SHP77 (cell line): Measurements from ENCODE around the gene FAM217A.
"Not testable (repeated sequence)": the region's sequence is repeated elsewhere in the genome, so short reads cannot be mapped to it uniquely, and the experiment has no call there.

ENCODE experiments used
- DNase-seq, 2 experiments: peaks; one replicate each; lab custom pipeline; 2025; lab: John Stamatoyannopoulos, UW

The FAM217A gene, protein sequence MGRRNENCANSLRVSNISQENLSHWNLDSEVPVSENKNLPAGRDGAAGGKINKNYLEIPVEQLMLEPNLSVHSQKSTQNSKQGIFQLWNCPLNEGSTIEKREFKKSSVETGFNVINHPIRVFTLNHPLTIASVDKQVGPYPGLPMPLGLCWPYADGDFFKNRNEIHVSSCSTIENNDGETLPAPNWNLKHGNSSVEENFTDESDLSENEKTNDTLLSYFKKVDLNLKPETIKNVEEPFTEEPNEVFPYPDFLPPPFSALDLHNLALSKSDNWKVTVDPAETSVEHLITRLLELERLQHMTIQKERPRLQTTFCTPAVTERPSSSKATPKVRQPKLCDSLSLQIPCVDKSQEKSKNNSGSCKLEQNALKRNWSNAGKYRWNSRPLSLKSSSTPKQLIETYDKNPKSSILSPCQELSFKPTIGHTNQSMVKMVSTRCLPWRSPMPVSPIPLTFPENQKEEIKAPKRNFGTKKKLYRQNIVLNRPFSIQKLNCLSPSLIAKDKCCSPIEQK

DNA sequence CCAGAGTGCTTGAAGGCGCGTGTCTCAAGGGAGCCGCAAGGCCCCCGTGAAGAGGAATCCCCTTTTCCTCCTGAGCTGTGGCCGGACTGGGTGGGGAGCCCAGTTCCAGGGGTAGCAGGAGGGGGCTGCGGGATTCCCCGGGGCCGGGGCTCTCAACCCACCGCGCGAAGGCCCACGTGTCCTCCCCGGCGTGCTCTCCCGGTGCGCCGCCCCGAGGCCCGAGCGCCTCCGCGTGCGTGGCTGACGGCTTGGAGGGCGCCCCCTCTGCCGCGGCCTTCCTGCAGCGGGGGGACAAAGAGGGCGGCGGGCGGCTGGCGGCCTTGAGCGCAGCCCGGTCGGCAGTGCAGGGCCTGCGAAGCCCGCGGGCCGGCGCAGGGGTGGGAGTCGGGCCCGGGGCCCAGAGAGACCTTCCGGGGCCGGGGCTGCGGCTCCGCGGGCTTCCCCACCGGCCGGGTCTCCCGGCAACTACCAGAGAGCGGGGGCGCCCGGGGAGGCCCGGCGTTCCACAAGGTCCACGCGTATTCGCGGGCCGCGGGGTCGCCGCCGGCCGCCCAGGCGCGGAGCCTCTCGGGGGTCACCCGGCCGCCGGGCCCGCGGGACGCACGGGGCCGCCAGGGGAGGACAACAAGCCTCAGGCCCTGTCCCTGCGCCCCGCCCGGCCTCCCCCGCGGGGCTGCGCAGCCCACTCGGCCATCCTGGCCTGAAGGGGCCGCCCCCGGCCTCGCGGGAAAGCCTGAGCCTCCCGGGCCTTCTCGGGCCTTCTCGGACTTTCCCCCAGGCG, at the start of gene FAM217A:
FAM217A (minus strand) TSS at position 447 of the 781 bp plus-strand sequence. CDS start 1,723 bp downstream, outside the sequence.
- DNase-seq = no peak

- no peak for DNase-seq
These were observed 49.1 kb upstream of the FAM217A start for GRCh38 chr6:4128072-4128471.

- no peak for DNase-seq
These were observed 47.3 kb upstream of the FAM217A start for GRCh38 chr6:4125933-4126864.

GRCh38 chr6:4125500-4125899, 46.6 kb upstream of the FAM217A start:
- no peak for DNase-seq

DNA sequence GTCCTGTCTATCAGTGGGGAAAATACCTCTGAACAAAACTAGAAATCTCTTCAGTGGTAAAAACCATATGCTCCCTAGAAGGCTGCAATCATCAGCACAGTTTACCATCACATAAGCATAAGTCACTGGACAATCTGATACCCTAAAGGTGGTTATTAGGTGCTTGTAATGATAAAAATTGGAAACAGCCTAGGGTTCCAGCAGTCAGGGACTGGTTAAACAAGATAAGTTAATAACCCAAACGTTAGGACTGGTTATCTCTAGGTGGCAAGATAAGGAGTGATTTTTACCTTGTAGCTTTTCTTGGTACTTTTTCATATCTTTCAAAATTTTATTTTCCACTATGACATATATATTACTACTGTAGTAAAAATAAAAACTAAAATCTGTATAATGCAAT, 45.4 kb upstream of the FAM217A start:
- no peak for DNase-seq

DNA sequence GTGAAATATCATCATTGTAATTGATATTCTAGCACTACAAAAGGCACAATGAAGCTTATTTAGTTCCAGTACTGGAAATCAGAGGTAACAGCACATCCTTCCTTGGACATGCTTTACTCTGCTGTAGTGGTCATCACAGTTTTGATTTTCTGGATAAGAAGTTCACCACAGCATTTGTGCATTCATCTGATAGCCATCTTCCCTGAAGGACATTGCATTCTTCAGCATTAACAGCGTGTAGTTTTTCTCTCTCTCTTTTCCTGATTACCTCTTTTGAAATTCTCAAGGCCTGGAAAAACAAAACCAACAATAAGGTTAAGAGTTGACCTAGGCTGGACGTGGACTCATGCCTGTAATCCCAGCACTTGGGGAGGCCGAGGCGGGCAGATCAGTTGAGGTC, 36.8 kb upstream of the FAM217A start:
- no peak for DNase-seq

DNA sequence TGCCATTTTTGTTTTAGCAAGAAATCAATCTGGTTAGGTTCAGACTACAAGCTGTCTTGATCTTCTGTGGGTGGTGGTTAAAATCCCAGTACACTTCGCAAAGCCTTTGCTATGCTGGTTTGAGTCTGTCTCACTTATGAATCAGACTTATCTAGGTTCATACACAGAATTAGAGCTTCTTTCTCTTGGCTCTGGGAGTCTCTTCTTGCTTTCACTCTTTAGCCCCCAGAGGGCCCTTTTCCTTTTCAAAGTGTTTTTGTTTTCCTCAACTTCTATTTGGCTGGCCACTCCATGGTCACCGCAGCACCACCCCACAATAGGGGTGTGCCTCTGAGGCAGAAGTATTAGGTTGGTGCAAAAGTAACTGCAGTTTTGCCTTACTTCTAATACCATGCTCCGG, 35.2 kb upstream of the FAM217A start:
- DNase-seq = no peak

- no peak for DNase-seq
These were observed 34.7 kb upstream of the FAM217A start for GRCh38 chr6:4113649-4114048.

DNA sequence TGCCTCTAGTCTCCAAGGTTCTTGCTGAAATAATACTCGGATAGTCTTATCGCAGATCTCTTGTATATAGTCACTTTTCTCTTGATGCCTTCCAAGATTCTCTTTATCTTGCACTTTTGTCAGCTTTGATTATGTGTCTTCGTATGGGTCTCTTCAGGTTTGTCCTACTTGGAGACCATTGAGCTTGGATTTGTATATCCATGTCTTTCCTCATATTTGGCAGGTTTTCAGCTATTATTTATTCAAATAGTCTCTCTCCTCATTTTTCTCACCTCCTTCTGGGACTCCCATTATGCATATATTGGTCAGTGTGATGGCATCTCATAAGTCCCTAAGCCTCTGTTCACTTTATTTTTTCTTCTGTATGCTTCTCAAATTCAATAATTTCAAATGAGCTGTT, 33.4 kb upstream of the FAM217A start:
- no peak for DNase-seq

GRCh38 chr6:4109363-4109815, 30.5 kb upstream of the FAM217A start:
- DNase-seq = not testable (repeated sequence)

DNA sequence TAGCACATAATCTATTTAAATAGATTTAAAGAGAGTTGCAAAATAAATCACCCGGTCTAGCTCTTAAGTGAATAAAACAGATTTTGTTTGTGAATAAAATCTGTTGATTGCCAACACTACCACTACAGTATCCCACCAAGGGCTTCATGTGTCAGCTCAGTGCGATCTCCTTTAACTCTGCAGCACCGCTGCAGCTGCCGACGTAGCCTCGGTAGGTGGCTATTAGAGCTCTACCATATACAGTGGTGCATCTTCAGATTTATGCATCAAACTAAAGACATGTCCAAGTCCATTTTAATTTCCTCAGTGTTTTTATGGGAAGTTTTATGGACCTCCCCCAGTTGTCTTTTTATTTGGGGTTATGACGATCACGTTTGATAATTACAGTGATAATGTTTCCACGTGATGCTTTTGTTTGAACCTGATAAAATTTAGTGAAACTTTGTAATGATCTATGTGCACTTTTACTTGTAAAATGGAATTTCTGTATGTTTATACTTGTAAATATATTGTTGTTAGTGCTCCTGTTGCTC, 29.7 kb upstream of the FAM217A start:
- DNase-seq = no peak

DNA sequence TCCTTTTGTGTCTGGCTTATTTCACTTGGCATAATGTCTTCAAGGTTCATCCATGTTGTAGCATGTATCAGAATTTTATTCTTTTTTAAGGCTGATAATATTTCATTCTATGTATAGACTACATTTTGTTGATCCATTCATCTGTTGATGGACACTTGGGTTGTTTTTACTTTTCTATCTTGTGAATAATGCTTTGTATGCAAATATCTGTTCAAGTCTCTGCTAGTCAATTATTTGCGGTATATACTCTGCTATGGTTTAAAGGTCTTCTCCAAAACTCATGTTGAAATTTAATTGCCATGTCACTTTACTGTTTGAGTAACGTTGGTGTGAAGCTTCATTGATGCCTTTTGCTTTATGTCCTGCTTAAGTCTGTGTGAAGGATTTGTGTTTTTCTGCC, 28.9 kb upstream of the FAM217A start:
- no peak for DNase-seq

DNA sequence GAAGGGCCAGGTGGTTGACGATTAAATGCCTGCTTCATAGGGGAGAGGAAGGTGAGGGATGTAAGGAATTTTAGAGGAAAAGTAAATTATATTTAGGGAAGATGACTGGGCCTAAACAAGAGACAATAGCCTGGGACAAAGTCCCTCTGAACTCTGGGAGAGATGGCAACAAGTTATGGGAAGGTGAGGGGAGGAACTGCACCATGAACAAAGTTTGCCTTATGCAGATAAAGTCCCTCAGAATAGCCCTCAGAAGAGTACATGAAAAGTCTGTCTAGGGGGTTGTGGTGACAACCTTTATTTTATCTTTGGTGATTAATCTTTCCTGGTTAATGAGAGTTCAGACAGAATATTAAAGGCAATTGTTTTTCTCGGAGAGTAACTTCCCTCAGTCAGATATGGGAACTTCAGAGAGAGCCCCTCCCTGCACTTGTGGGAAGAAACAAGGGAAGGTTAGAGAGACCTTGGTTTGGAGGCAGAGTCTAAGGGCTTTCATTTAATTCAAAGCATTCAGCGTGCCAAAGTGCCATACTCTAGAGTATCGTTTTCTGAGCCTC, 27.1 kb upstream of the FAM217A start:
- DNase-seq = no peak

DNA sequence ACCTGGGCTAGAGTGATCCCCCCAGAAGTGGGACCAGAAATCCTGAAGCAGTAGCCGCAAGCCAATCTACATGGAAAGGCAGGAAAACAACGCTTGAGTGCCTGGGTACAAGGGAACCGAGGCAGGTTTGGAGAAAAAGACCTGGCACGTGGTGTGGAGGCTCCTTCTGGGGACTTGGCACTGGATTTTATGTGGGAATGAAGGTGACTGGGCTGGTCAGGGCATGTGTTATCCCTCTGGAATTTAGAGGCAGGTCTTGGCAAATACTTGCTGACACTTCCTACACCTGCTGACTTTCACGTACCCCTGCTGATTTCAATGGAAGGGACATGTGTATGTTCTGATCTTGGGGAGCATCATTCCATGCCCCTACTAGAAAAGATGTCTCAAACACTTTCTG, 25.0 kb upstream of the FAM217A start:
- DNase-seq = no peak

DNA sequence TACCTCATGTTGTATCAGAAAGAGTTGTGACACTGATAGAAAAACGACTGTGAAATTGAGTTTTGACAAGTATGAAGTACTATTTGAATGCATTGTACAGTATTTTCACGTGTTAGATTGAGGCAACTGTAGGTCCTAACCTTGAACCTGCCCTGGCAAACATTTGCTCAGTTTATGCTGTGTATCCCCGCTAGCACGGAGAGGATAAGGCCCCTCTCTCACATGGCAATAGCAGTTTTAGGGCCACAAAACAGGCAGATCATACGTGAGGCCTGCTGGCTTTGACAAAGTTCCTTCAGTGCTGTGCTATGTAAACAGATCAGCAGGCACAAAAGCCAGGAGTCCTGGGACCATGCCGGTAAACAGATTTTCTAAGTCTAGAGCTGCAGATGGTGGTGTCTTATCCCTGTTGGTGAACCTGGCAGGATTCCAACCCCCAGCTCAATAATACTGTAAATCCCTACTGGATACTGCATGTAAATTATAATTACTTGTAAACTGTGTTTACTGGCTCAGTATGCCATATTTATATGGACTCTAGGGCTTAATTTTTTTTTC, 23.8 kb upstream of the FAM217A start:
- no peak for DNase-seq

- no peak for DNase-seq
These were observed 22.4 kb upstream of the FAM217A start for GRCh38 chr6:4101298-4101697.

DNA sequence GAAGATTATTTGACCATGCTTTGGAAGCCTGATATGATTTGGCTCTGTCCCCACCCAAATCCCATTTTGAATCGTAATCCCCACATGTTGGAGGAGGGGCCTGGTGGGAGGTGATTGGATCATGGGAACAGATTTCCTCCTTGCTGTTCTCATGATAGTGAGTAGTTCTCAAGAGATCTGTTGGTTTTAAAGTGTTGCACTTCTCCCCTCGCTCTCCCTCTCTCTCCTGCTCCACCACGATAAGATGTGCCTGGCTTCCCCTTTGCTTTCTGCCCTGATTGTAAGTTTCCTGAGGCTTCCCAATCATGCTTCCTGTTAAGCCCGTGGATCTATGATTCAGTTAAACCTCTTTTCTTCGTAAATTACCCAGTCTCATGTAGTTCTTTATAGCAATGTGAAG, 21.7 kb upstream of the FAM217A start:
- no peak for DNase-seq

- no peak for DNase-seq
These were observed 14.4 kb upstream of the FAM217A start for GRCh38 chr6:4093288-4093687.

DNA sequence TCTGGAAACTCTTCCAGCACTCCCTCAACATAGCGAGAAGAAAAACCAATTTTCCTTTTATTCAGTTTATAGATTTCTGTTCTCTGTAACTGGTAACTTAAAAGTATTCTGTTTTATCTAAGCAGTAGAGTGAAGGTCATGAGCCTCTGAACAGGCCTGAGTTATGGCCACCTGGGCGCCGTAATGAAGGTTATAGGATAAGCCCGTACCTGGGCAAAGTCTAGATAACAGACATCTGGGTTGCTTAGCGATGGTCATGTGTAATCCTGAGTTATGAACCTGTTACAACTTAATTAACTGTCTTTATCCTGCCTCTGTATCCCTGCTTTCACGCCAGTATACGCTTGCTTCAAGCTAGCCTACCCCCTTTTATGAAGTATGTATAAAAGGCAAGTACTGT, 13.0 kb upstream of the FAM217A start:
- no peak for DNase-seq

- DNase-seq = not testable (repeated sequence)
These were observed 11.1 kb upstream of the FAM217A start for GRCh38 chr6:4090043-4090442.

DNA sequence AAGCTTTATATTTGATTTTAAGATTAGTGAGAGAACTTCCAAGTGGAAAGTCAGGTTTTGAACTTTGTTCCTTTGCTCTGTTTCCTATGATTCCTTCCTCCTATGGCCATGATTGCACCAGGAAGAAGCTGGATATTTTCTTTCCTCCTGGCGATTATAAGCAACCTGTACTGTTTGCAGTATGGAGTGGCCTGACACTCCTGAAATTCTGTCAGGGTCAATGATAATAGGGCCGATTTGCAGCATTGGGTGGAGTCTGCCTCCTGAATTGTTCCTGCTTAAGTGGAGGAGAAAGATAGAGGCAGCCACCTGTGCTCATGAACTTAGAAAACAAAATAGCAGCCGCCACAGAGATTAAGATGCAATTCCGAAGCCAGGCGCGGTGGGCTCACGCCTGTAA, 9.8 kb upstream of the FAM217A start:
- DNase-seq = no peak
